SK-N-SH (cell line): Measurements from ENCODE around the gene TMEM127. TPM values are rescaled to one million over a fixed set of nuclear protein-coding genes. Genes with fewer than 3 reads are reported as not detected.

Experiments used
- CTCF ChIA-PET: fragments of 300-600, 350-600 bp; formaldehyde crosslinking; extraction: SDS; loops from one replicate; lab custom pipeline; 2021; lab: Yijun Ruan, JAX
- POLR2A ChIA-PET: fragments of 350-600 bp; sonication (Branson Sonifier 250); formaldehyde crosslinking; extraction: SDS; loops from one replicate; lab custom pipeline; 2020; ENCODE audit warnings: antibody characterized with exemption, inconsistent platforms; lab: Yijun Ruan, JAX
- DNase-seq: peaks from one replicate; pipeline ENCODE4 v3.0.0; 2012
- H2AFZ ChIP-seq: fragments of 200-600 bp; sonication (generic); 2 replicates; pipeline ENCODE4 v1.8.1; 2016; ENCODE audit warnings: antibody characterized with exemption, mild to moderate bottlenecking, low read depth
- H3F3A ChIP-seq: fragments of 200-600 bp; sonication (generic); replicated peaks from 2 replicates; pipeline ENCODE3; 2016; ENCODE audit warnings: antibody characterized with exemption, mild to moderate bottlenecking; ENCODE audit not compliant: insufficient read depth
- H3K27ac ChIP-seq, 2 experiments: fragments of 200-500 bp in 1 of 2; fragments of 200-600 bp in 1 of 2; sonication (Bioruptor generic) in 1 of 2; sonication (generic), shearing (Covaris generic) in 1 of 2; 2 replicates each; pipeline versions ENCODE4 v1.5.1 to v1.6.1; 2014 to 2016; ENCODE audit warnings: low read depth in 2 of 2, inconsistent platforms in 1 of 2, low read length in 1 of 2, mild to moderate bottlenecking in 1 of 2, mixed read lengths in 1 of 2
- H3K27me3 ChIP-seq: fragments of 200-600 bp; sonication (generic), shearing (Covaris generic); 2 replicates; pipeline ENCODE4 v1.6.1; 2016; ENCODE audit warnings: mixed run types; ENCODE audit not compliant: insufficient read depth
- H3K36me3 ChIP-seq, 2 experiments: fragments of 200-500 bp in 1 of 2; fragments of 200-600 bp in 1 of 2; sonication (Bioruptor generic) in 1 of 2; sonication (generic) in 1 of 2; replicated peaks in 1 of 2; 2 replicates each; pipeline versions ENCODE3 to v1.5.1; 2014 to 2016; ENCODE audit warnings: low read length in 1 of 2, mild to moderate bottlenecking in 1 of 2; ENCODE audit not compliant: insufficient read depth in 2 of 2, control insufficient read depth in 1 of 2
- H3K4me1 ChIP-seq, 2 experiments: fragments of 200-500 bp in 1 of 2; fragments of 200-600 bp in 1 of 2; sonication (Bioruptor generic) in 1 of 2; sonication (generic), shearing (Covaris generic) in 1 of 2; 2 replicates each; pipeline versions ENCODE4 v1.5.1 to v1.6.1; 2014 to 2016; ENCODE audit warnings: low read depth in 1 of 2, low read length in 1 of 2, mixed run types in 1 of 2; ENCODE audit not compliant: insufficient read depth in 2 of 2, control insufficient read depth in 1 of 2
- H3K4me2 ChIP-seq: fragments of 200-600 bp; sonication (generic), shearing (Covaris generic); 2 replicates; pipeline ENCODE4 v1.6.1; 2017; ENCODE audit warnings: mixed run types
- H3K4me3 ChIP-seq, 2 experiments: fragments of 200-500 bp in 1 of 2; fragments of 200-600 bp in 1 of 2; sonication (Bioruptor generic) in 1 of 2; sonication (generic), shearing (Covaris generic) in 1 of 2; 2 replicates each; pipeline versions ENCODE4 v1.5.1 to v1.8.1; 2014 to 2016; ENCODE audit warnings: low read depth in 2 of 2, inconsistent platforms in 1 of 2, low read length in 1 of 2, mild to moderate bottlenecking in 1 of 2, mixed read lengths in 1 of 2, moderate library complexity in 1 of 2
- H3K79me2 ChIP-seq: fragments of 200-600 bp; sonication (generic); 2 replicates; pipeline ENCODE4 v1.8.1; 2017; ENCODE audit warnings: mild to moderate bottlenecking; ENCODE audit not compliant: insufficient read depth
- H3K9ac ChIP-seq: fragments of 200-600 bp; sonication (generic); 2 replicates; pipeline ENCODE4 v1.6.1; 2017; ENCODE audit warnings: mixed run types
- H3K9me2 ChIP-seq: fragments of 200-600 bp; sonication (generic); 2 replicates; pipeline ENCODE4 v1.6.1; 2017; ENCODE audit warnings: mixed run types
- H3K9me3 ChIP-seq: fragments of 200-600 bp; sonication (generic); 2 replicates; pipeline ENCODE4 v1.6.1; 2017; ENCODE audit warnings: mixed run types, mild to moderate bottlenecking, moderate library complexity
- H4K20me1 ChIP-seq: fragments of 200-600 bp; sonication (generic); 2 replicates; pipeline ENCODE4 v1.6.1; 2017; ENCODE audit warnings: mild to moderate bottlenecking, mixed run types; ENCODE audit not compliant: insufficient read depth
- EZH2phosphoT487 ChIP-seq: fragments of 200-600 bp; sonication (generic); IDR thresholded peaks from 2 replicates; pipeline ENCODE4 v1.6.1; 2017; ENCODE audit warnings: low read depth, mixed run types, mild to moderate bottlenecking, antibody characterized with exemption, moderate library complexity, borderline replicate concordance
- FOSL2 ChIP-seq: IDR thresholded peaks from 2 replicates; pipeline ENCODE4 v1.4.0; 2012; ENCODE audit warnings: low read depth, mild to moderate bottlenecking, moderate library complexity, borderline replicate concordance
- FOXJ3 ChIP-seq: sonication (generic); formaldehyde crosslinking; IDR thresholded peaks from 2 replicates; pipeline ENCODE4 v1.5.1; 2020; ENCODE audit warnings: mild to moderate bottlenecking, missing genetic modification reagents
- FOXM1 ChIP-seq: IDR thresholded peaks from 2 replicates; pipeline ENCODE4 v1.4.0; 2012; ENCODE audit warnings: low read depth, mild to moderate bottlenecking
- GABPA ChIP-seq: IDR thresholded peaks from 2 replicates; pipeline ENCODE4 v1.4.0; 2012; ENCODE audit warnings: low read depth, mild to moderate bottlenecking
- GATA2 ChIP-seq: sonication (generic); formaldehyde crosslinking; IDR thresholded peaks from 2 replicates; pipeline ENCODE4 v1.5.0; 2020; ENCODE audit warnings: mild to moderate bottlenecking, missing genetic modification reagents
- MEF2A ChIP-seq: IDR thresholded peaks from 2 replicates; pipeline ENCODE4 v1.4.0; 2012; ENCODE audit warnings: low read depth, borderline replicate concordance
- MXI1 ChIP-seq: IDR thresholded peaks from 2 replicates; pipeline ENCODE4 v1.6.1; 2012; ENCODE audit warnings: mild to moderate bottlenecking, low read depth, low read length, improper control_type of control experiment
- NFIC ChIP-seq: IDR thresholded peaks from 2 replicates; pipeline ENCODE4 v1.4.0; 2012; ENCODE audit warnings: borderline replicate concordance
- NRF1 ChIP-seq: IDR thresholded peaks from 2 replicates; pipeline ENCODE4 v1.6.1; 2012; ENCODE audit warnings: low read depth, mild to moderate bottlenecking, low read length
- POLR2AphosphoS5 ChIP-seq: IDR thresholded peaks from 2 replicates; pipeline ENCODE4 v1.6.1; 2012; ENCODE audit warnings: low read depth, low read length
- RAD21 ChIP-seq: IDR thresholded peaks from 2 replicates; pipeline ENCODE4 v1.6.1; 2012; ENCODE audit warnings: mild to moderate bottlenecking, low read length
- REST ChIP-seq: IDR thresholded peaks from 2 replicates; pipeline ENCODE4 v1.6.1; 2012; ENCODE audit warnings: mild to moderate bottlenecking, low read depth, low read length, moderate library complexity
- RFX5 ChIP-seq: IDR thresholded peaks from 2 replicates; pipeline ENCODE4 v1.6.1; 2012; ENCODE audit warnings: mild to moderate bottlenecking, improper control_type of control experiment, low read length
- RXRA ChIP-seq: IDR thresholded peaks from 2 replicates; pipeline ENCODE4 v1.4.0; 2012; ENCODE audit warnings: low read depth, mild to moderate bottlenecking, borderline replicate concordance
- SIN3A ChIP-seq: IDR thresholded peaks from 2 replicates; pipeline ENCODE4 v1.6.1; 2012; ENCODE audit warnings: low read depth, mild to moderate bottlenecking, low read length, moderate library complexity, borderline replicate concordance
- TCF12 ChIP-seq: IDR thresholded peaks from 2 replicates; pipeline ENCODE4 v1.4.0; 2012
- YY1 ChIP-seq: IDR thresholded peaks from 2 replicates; pipeline ENCODE4 v1.4.0; 2012; ENCODE audit warnings: low read depth, mild to moderate bottlenecking
- ZBTB33 ChIP-seq: IDR thresholded peaks from 2 replicates; pipeline ENCODE4 v1.4.0; 2012; ENCODE audit warnings: low read depth, borderline replicate concordance
- WGBS: methylation state at CpG from one replicate; pipeline ENCODE4 v1.1.6; 2017; ENCODE audit warnings: low lambda C conversion rate; 5-methylcytosine and 5-hydroxymethylcytosine counted together
- polyA plus RNA-seq, 3 experiments: library from polyadenylated mRNA; depleted of rRNA; stranded (reverse); fragments of >200 nt; gene quantifications; 2 replicates each; pipeline ENCODE4 v1.2.3, GENCODE V29; 2012

The TMEM127 gene
- polyA plus RNA-seq, 1 of the 3 experiments (the other 2 are of a cell fraction): 40.9 TPM

DNA sequence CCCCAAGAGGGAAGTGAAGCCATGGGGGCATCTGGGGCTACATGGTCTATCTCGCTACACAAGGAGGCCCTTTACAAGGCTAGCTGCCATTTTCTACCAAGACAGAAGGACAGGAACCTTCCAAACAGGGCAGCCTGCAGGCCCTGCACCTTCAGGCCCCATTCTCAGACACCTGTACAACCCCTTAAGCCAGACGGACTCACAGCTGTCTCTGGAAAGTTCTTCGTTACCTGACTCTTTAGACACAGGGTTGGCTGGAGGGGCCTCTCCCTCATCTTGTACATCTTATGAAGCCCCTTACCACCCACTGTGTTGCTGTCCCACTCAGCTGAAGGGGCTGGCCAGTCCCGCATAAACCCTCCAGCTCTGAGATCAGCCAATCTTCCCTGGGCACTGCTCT, 17.2 kb downstream of the TMEM127 start:
- Histone ChIP-seq H3K4me3 (no peak overlapping the region), H4K20me1 (no peaks in the 10 kb centered on the region), H3F3A (peaks cover 27% of the 10 kb centered on the region), H3K27ac (peak overlapping the region in 1 of 2 experiments; percentile 4; a peak in 1 of 4 replicates), H3K36me3 (peaks cover 12 to 14% of the 10 kb centered on the region in 2 experiments), H3K4me1 (peaks cover 21 to 22% of the 10 kb centered on the region in 2 experiments; a peak in 3 of 4 replicates), H3K4me2 (no peak overlapping the region), H3K9ac (no peak overlapping the region), H3K79me2 (peaks cover 10% of the 10 kb centered on the region; the same call in 1 of the 2 replicates), H3K9me3 (no peaks in the 10 kb centered on the region), H3K9me2 (no peaks in the 10 kb centered on the region), H2AFZ (no peak overlapping the region)
- WGBS: 100% methylated on average over 4 of the region's 4 CpGs
- ChIA-PET POLR2A (interaction anchor here (1.1 kb wide), 1 partner anchor 146 kb away, joined by 4 read pairs; no protein-coding TSS in a partner anchor), CTCF (interaction anchor here (0.6 to 1.4 kb wide), 3 partner anchors 12 to 121 kb away, joined by 3 to 8 read pairs (median 3); no protein-coding TSS in a partner anchor)
- DNase-seq: no peak
- TF ChIP-seq TCF12 (no peak), GABPA (no peak), RAD21 (no peak), EZH2phosphoT487 (no peak), RXRA (no peak), FOXJ3 (CRISPR knock-in tag) (no peak), SIN3A (no peak), YY1 (no peak), FOXM1 (no peak)
- TF ChIP-seq, all 33 proteins: peak for 0
- no peaks in the 10 kb centered on the region for H3K27me3 ChIP-seq

- Histone ChIP-seq H4K20me1 (no peaks in the 10 kb centered on the region), H3K36me3 (peaks cover 7% of the 10 kb centered on the region in 2 experiments), H3K79me2 (peaks cover 10% of the 10 kb centered on the region; the same call in 1 of the 2 replicates), H3K4me2 (no peak overlapping the region), H3K27me3 (no peaks in the 10 kb centered on the region), H3K9me3 (no peaks in the 10 kb centered on the region), H3K4me3 (no peak overlapping the region), H3K9me2 (no peaks in the 10 kb centered on the region), H3K4me1 (peaks cover 21 to 22% of the 10 kb centered on the region in 2 experiments; a peak in 3 of 4 replicates), H3F3A (peaks cover 27% of the 10 kb centered on the region), H3K9ac (no peak overlapping the region), H3K27ac (no peak overlapping the region), H2AFZ (no peak overlapping the region)
- 93% methylated on average over 5 of the region's 5 CpGs for WGBS
- no peak for TF ChIP-seq GATA2 (CRISPR knock-in tag)
- no peak for TF ChIP-seq REST
- TF ChIP-seq SIN3A: no peak
- TF ChIP-seq FOXJ3 (CRISPR knock-in tag): no peak
- no peak for TF ChIP-seq MXI1
- TF ChIP-seq EZH2phosphoT487: no peak
- no peak for TF ChIP-seq MEF2A
- no peak for TF ChIP-seq ZBTB33
- no peak for TF ChIP-seq POLR2AphosphoS5
- TF ChIP-seq FOSL2: no peak
- TF ChIP-seq NRF1: no peak
- TF ChIP-seq RFX5: no peak
- no peak for TF ChIP-seq NFIC
- ChIA-PET CTCF (interaction anchor here (0.6 to 1.4 kb wide), 5 partner anchors 13 to 261 kb away, joined by 3 to 8 read pairs (median 3); no protein-coding TSS in a partner anchor), POLR2A (no interaction called here)
- no peak for DNase-seq
Measured at GRCh38 chr2:96247896-96248295, 17.9 kb downstream of the TMEM127 start.
